Liver (tissue), 9 donors: ENCODE results near the gene SLC22A12. TPM values are rescaled to one million over a fixed set of nuclear protein-coding genes. Genes with fewer than 3 reads are reported as not detected.

Experiments
- DNase-seq: peaks from one replicate; pipeline ENCODE4 v3.0.0-alpha.2; 2017; ENCODE audit warnings: low spot score
- H3K27ac ChIP-seq, 2 donors: one replicate each; pipeline ENCODE4 v1.7.0; 2013; ENCODE audit warnings: inconsistent platforms in 2 of 2, low read length in 2 of 2, control low read depth in 1 of 2, low read depth in 1 of 2, mild to moderate bottlenecking in 1 of 2
- H3K27me3 ChIP-seq, 4 donors: one replicate each; pipeline versions ENCODE4 v1.6.1 to v1.7.0; 2013; ENCODE audit warnings: low read length in 3 of 4, inconsistent platforms in 1 of 4, mild to moderate bottlenecking in 1 of 4, moderate library complexity in 1 of 4; ENCODE audit not compliant: control insufficient read depth in 4 of 4, insufficient read depth in 4 of 4
- H3K36me3 ChIP-seq, 4 donors: one replicate each; pipeline versions ENCODE4 v1.6.1 to v1.7.0; 2013; ENCODE audit warnings: low read length in 3 of 4, mild to moderate bottlenecking in 3 of 4, low read depth in 1 of 4, moderate library complexity in 1 of 4; ENCODE audit not compliant: control insufficient read depth in 4 of 4, insufficient read depth in 3 of 4
- H3K4me1 ChIP-seq, 4 donors: one replicate each; pipeline versions ENCODE4 v1.6.1 to v1.7.0; 2013; ENCODE audit warnings: low read length in 3 of 4, mild to moderate bottlenecking in 3 of 4, moderate library complexity in 1 of 4; ENCODE audit not compliant: control insufficient read depth in 4 of 4, insufficient read depth in 4 of 4
- H3K4me3 ChIP-seq, 3 donors: one replicate each; pipeline versions ENCODE4 v1.6.1 to v1.7.0; 2013; ENCODE audit warnings: low read length in 3 of 3, control low read depth in 1 of 3, low read depth in 1 of 3, mild to moderate bottlenecking in 1 of 3
- H3K9ac ChIP-seq, 2 donors: one replicate each; pipeline ENCODE4 v1.7.0; 2013; ENCODE audit warnings: low read length in 2 of 2, mild to moderate bottlenecking in 2 of 2, moderate library complexity in 2 of 2, control low read depth in 1 of 2, low read depth in 1 of 2
- H3K9me3 ChIP-seq, 4 donors: one replicate each; pipeline versions ENCODE4 v1.6.1 to v1.7.0; 2013; ENCODE audit warnings: low read length in 3 of 4; ENCODE audit not compliant: control insufficient read depth in 4 of 4
- CTCF ChIP-seq: fragments of 150-350 bp; IDR thresholded peaks from 2 replicates; pipeline ENCODE4 v1.5.1; 2017; ENCODE audit warnings: improper control_type of control experiment, low read depth, low read length; ENCODE audit not compliant: missing input control
- EGR1 ChIP-seq, 2 donors: IDR thresholded peaks; 2 replicates each; pipeline ENCODE4 v1.6.1; 2016 to 2018; ENCODE audit warnings: antibody characterized with exemption in 2 of 2, low read depth in 2 of 2
- FOXA1 ChIP-seq: IDR thresholded peaks from 2 replicates; pipeline ENCODE4 v1.6.1; 2016; ENCODE audit warnings: antibody characterized with exemption
- FOXA2 ChIP-seq: IDR thresholded peaks from 2 replicates; pipeline ENCODE4 v1.6.1; 2016; ENCODE audit warnings: antibody characterized with exemption
- HNF4G ChIP-seq: IDR thresholded peaks from 2 replicates; pipeline ENCODE4 v1.6.1; 2016; ENCODE audit warnings: antibody characterized with exemption
- JUND ChIP-seq, 2 donors: IDR thresholded peaks; 2 replicates each; pipeline ENCODE4 v1.6.1; 2016; ENCODE audit warnings: antibody characterized with exemption in 2 of 2
- NR2F2 ChIP-seq: IDR thresholded peaks from 2 replicates; pipeline ENCODE4 v1.6.1; 2016; ENCODE audit warnings: antibody characterized with exemption
- RXRA ChIP-seq, 2 donors: IDR thresholded peaks; 2 replicates each; pipeline ENCODE4 v1.6.1; 2017 to 2018; ENCODE audit warnings: antibody characterized with exemption in 2 of 2, mild to moderate bottlenecking in 1 of 2
- TAF1 ChIP-seq: conservative IDR thresholded peaks from 2 replicates; pipeline ENCODE4 v1.6.1; 2016; ENCODE audit warnings: antibody characterized with exemption, mild to moderate bottlenecking
- YY1 ChIP-seq: IDR thresholded peaks from 2 replicates; pipeline ENCODE4 v1.6.1; 2016; ENCODE audit warnings: antibody characterized with exemption, mild to moderate bottlenecking
- WGBS: extraction: QIAGEN DNeasy Blood & Tissue Kit; methylation state at CpG from one replicate; pipeline ENCODE4 v1.1.7; 2013; 5-methylcytosine and 5-hydroxymethylcytosine counted together
- polyA plus RNA-seq, 2 donors: library from polyadenylated mRNA; stranded (reverse) in 1 of 2; unstranded in 1 of 2; fragments of 200-250 nt in 1 of 2; fragments of >200 nt in 1 of 2; fragmentation: Nextera tagmentation in 1 of 2; extraction: Ambion mirVana in 1 of 2; gene quantifications; one replicate each; pipeline versions ENCODE4 v1.2.1 to v1.2.3, GENCODE V29; 2013 to 2015
- total RNA-seq, 2 donors: library from RNA; depleted of rRNA; stranded (reverse); fragments of >200 nt; gene quantifications; one replicate each; pipeline ENCODE4 v1.2.3, GENCODE V29; 2014
- TF ChIP-seq, protein P1 (sequence below): IDR thresholded peaks from 2 replicates; pipeline ENCODE4 v1.6.1; 2016; ENCODE audit warnings: antibody characterized with exemption
- TF ChIP-seq, protein P2 (sequence below): IDR thresholded peaks from 2 replicates; pipeline ENCODE4 v1.6.1; 2016; ENCODE audit warnings: antibody characterized with exemption
- donor health status: healthy.
- donor health status: healthy.
- donor health status: healthy.
- donor health status: healthy.
- donor health status: healthy.

SLC22A12 gene
- total and polyA plus RNA-seq, 4 donors = under 0.01 to 0.02 TPM; not detected in 2

GRCh38 chr11:64546176-64546575 lies 44.8 kb upstream of the SLC22A12 start (continued):
- TF ChIP-seq RXRA (IDR thresholded peaks at IDR 0.05) = no peak
- no peak for TF ChIP-seq FOXA2
- no peak for TF ChIP-seq JUND (IDR thresholded peaks at IDR 0.05)
- TF ChIP-seq, protein P1, sequence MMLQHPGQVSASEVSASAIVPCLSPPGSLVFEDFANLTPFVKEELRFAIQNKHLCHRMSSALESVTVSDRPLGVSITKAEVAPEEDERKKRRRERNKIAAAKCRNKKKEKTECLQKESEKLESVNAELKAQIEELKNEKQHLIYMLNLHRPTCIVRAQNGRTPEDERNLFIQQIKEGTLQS = no peak
- no peak for TF ChIP-seq YY1
- TF ChIP-seq HNF4G = no peak

DNA sequence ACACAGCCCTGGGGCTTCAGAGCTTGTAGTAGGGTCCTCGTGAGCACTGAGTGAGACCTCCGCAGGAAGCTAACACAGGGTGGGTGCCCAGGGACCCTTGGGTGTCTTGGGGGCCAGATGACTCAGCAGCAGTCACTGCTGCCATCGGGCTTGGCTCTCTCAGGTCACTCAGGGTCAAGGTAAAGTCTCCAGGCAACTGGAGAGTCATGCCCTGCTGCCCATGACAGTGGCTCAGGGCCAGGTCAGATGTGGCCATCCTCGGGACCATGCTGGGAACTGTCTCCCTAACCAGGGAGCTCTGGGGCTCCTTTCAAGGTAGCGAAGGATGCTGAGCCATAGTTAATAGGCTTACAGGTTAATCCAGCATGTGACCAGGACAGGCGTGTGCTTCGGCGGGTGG lies 44.4 kb upstream of the SLC22A12 start:
- no peak for TF ChIP-seq FOXA1
- TF ChIP-seq CTCF = no peak
- no peak for TF ChIP-seq TAF1
- no peak for TF ChIP-seq RXRA (IDR thresholded peaks at IDR 0.05)
- no peak for TF ChIP-seq YY1
- TF ChIP-seq, protein P2, sequence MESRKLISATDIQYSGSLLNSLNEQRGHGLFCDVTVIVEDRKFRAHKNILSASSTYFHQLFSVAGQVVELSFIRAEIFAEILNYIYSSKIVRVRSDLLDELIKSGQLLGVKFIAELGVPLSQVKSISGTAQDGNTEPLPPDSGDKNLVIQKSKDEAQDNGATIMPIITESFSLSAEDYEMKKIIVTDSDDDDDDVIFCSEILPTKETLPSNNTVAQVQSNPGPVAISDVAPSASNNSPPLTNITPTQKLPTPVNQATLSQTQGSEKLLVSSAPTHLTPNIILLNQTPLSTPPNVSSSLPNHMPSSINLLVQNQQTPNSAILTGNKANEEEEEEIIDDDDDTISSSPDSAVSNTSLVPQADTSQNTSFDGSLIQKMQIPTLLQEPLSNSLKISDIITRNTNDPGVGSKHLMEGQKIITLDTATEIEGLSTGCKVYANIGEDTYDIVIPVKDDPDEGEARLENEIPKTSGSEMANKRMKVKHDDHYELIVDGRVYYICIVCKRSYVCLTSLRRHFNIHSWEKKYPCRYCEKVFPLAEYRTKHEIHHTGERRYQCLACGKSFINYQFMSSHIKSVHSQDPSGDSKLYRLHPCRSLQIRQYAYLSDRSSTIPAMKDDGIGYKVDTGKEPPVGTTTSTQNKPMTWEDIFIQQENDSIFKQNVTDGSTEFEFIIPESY = no peak
- no peak for TF ChIP-seq NR2F2
- Histone ChIP-seq H3K9ac (no peak overlapping the region), H3K9me3 (peaks cover 0 to 3% (median 0%) of the 10 kb centered on the region in 4 donors), H3K4me1 (no peaks in the 10 kb centered on the region), H3K27ac (no peak overlapping the region), H3K27me3 (no peaks in the 10 kb centered on the region), H3K36me3 (no peaks in the 10 kb centered on the region), H3K4me3 (no peak overlapping the region)
- 89% methylated on average over 8 of the region's 8 CpGs for WGBS
- DNase-seq = no peak

DNA sequence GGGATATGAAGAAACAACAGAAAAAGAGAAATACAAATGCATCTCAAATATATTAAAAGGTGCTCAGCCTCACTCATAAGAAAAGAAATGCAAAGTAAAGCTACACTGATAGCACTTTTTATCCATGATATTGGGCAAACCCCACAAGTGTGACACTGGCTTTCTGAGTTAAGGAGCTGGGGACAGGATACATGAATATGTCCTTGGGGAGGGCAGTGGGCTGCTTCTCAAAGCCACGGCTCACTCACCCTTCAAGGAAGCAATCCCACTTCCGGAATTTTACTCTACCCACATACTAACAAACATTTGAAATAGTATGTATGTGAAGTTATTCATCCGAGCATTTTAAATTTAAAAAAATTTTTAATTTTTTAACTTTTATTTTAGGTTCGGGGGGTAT lies 41.1 kb upstream of the SLC22A12 start:
- WGBS = 77% methylated on average over 4 of the region's 4 CpGs
- Histone ChIP-seq H3K9ac (no peak overlapping the region), H3K36me3 (no peaks in the 10 kb centered on the region), H3K4me1 (peaks cover 0 to 15% (median 13%) of the 10 kb centered on the region in 4 donors), H3K27ac (no peak overlapping the region), H3K9me3 (peaks cover 0 to 2% (median 0%) of the 10 kb centered on the region in 4 donors), H3K4me3 (no peak overlapping the region), H3K27me3 (no peaks in the 10 kb centered on the region)
- no peak for DNase-seq
- TF ChIP-seq CTCF (no peak), EGR1 (IDR thresholded peaks at IDR 0.05; ENCODE audit: low read depth in 2 of 2) (no peak), YY1 (no peak), FOXA2 (no peak)
